Tracheal epithelial cell (primary cell): ENCODE results near the gene SLC12A8. TPM values are rescaled to one million over a fixed set of nuclear protein-coding genes. Genes with fewer than 3 reads are reported as not detected.

ENCODE experiments used
- total RNA-seq: library from RNA; depleted of rRNA; stranded (reverse); fragments of >200 nt; gene quantifications from 2 replicates; pipeline ENCODE4 v1.2.1, GENCODE V29; 2014

Gene SLC12A8, protein sequence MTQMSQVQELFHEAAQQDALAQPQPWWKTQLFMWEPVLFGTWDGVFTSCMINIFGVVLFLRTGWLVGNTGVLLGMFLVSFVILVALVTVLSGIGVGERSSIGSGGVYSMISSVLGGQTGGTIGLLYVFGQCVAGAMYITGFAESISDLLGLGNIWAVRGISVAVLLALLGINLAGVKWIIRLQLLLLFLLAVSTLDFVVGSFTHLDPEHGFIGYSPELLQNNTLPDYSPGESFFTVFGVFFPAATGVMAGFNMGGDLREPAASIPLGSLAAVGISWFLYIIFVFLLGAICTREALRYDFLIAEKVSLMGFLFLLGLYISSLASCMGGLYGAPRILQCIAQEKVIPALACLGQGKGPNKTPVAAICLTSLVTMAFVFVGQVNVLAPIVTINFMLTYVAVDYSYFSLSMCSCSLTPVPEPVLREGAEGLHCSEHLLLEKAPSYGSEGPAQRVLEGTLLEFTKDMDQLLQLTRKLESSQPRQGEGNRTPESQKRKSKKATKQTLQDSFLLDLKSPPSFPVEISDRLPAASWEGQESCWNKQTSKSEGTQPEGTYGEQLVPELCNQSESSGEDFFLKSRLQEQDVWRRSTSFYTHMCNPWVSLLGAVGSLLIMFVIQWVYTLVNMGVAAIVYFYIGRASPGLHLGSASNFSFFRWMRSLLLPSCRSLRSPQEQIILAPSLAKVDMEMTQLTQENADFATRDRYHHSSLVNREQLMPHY
- 20.7 and 28.7 TPM in 2 replicates for total RNA-seq

DNA sequence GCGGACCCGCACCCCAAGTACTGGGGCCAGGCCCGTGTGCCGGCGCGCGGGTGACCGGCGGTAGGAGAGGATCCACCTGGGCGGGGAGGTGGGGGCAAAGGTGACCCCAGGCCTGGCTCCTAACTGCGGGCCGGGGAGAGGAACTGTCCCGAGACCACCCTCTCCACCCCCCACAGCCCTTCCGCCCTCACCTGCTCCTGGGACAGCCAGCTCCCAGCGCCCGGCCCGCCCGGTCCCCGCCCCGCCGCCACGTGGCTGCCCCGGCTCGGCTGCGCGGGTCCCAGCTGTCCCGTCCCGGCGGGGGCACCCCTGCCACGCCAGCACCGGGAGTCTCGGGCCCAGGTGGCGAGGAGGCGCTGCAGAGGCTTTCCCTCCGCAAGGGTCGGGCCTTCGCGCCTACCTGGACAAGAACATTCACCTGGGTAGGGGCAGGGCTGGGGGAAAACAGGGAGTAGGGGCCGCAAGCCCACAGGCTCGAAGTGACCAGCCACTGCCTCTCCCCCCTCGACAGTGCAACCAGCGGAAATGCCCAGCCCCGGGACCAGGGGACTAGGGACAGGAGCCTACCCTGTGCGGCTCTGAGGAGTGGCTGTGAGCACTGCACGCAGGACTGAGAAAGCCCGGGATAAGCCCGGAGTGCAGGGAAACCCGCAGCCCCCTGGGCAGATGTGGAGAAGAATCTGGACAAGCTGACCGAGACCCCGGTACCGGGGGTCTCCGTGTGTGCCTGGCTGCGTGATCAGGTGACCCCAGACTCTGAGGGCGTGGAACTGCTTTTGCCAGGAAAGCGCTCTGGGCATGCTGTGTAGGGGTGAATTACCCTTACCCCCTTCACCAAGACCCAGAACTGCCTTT lies at the start of gene SLC12A8:
SLC12A8 (minus strand) TSS at position 240 of the 855 bp plus-strand sequence. CDS start 1,399 bp downstream, outside the sequence.

DNA sequence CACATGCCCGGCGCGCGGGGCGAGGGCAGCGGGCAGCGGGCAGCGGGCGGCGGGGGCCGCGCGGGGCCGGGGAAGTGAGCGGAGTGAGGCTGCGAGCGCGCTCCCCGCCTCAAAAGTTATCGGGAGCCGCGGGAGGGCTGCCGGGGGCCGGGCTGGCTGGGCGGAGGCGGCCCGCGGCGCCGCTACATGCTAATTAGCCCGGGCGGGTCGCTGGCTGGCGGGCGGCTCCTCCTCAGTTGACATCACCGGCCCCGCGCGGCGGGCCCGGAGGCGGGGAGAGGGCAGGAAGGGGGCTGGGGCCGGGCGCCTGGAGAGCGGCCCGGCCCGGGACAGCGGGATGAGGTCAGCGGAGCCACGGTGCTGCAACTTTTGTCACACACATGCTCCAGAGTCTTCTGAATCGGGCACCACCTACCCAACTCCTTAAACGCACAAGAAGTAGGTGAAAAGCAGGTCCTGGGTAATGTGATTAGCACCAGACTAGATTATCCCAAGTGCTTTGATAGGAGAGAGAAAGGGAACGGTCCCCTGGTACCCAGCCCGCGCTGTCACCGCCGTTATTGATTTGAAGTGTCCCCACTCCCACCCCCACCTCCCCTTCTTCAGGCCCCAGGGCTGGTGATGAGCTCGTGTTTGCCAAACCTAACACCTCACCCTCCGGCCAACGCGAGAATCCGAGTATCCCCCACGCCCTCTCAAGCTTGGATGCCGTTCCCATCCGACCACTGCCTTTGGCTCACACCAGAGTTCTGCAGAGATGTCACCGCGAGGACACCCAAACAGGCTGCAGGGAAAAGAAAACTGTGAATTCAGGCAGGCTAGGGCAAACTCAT lies 156.4 kb downstream of the SLC12A8 start, which contains the start of gene HEG1:
HEG1 (minus strand) TSS at position 85 of the 833 bp plus-strand sequence. CDS start 107 bp downstream, outside the sequence.

Other genes with a start within 250 kb of the SLC12A8 start
- gene HEG1, start 156.8 kb downstream of the SLC12A8 start, total RNA-seq, result 3.8 and 12.3 TPM in 2 replicates
- 24.1 and 26.6 TPM in 2 replicates for gene ZNF148, start 162.6 kb upstream of the SLC12A8 start, total RNA-seq